GM18502 (cell line): ENCODE measurements around the gene CABP4.

ENCODE experiments used
- ATAC-seq: cut with Tn5 transposase; IDR thresholded peaks from one replicate; pipeline ENCODE4 v1.9.1; 2021; ENCODE audit warnings: mild to moderate bottlenecking; ENCODE audit not compliant: unreplicated experiment, poor library complexity

The CABP4 gene

DNA sequence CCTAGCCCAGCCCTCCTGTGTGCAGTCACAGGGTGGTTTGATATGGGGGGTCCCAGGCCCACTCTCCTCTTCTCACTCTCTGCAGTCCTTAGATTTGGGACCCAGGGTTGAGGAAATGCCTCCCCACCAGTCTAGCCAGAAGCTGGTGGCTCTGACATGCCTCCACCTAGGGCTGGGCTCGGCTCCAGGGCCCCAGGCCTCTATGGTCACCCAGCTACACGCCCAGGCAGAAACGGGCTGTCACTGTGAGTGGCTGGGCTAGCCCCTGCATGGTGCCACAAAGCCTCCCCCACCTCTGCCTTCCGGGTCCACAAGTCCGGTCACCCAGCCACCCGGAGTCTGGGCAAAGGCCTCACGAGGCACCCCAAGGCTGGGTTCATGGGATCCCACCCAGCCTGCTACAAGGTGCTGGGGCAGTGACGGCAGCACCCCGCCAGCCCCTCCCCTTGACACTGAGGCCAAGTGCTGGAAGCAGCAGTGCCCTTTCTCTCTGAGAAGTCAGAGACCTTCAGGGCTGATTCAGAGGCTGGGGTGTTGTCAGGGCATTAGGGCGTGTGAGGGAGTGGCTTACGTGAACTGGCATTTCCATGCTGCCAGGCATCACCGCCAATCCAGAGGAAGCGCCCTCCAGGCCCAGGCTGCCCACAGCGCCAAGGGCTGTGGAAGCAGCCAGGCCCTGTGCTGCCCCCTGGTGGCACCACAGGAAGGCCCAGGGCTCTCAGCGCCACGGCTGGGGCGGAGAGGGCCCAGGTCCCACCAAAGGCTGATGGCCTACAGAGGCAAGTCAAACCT is 50.6 kb downstream of the CABP4 start:
- peak; percentile 29 for ATAC-seq

- no peak for ATAC-seq
Observed at GRCh38 chr11:67506426-67507051, 51.4 kb downstream of the CABP4 start.

GRCh38 chr11:67507242-67507863 is 52.2 kb downstream of the CABP4 start:
- ATAC-seq: no peak

DNA sequence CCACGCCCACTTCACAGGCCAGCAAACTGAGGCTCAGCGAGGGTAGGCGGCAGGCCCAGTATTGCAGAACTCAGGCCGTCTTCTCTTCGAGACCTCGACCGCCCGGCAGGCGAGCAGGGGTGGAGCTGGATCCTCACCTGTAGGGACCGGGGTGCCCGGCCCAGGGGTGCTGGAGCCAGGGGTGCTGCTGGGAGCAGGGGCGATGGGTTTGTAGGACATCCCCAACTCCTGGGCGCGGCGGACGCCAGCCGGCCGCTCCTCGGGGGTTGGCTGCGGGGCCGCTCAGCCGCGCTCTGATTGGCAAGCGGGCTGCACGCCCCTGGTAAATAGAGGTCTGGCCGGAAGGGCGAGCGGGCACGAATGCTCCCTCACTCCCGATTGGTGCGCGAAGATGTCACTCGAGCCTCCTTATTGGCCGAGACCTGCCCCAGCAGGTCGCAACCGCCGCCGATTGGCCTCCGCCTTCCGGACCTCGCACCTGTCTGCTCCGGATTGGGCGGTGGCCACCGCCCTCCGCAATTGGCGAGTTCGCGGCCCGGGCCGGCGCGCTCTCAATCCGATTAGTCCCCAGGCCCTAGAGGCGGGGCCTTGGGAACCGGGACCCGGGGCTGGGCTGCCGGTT is 52.8 kb downstream of the CABP4 start, which contains the start of gene CDK2AP2:
Gene CDK2AP2 (minus strand): TSS at position 299 of the 622 bp plus-strand sequence. CDS start 80 bp downstream, at position 219.
- ATAC-seq: peak; percentile 73

- peak; percentile 42 for ATAC-seq
Observed at GRCh38 chr11:67508486-67509121, 53.5 kb downstream of the CABP4 start.

GRCh38 chr11:67510023-67510345 is 54.8 kb downstream of the CABP4 start:
- no peak for ATAC-seq
